Common myeloid progenitor, CD34-positive (primary cell): ENCODE measurements around the gene C6orf132.
A peak's percentile ranks its signal among the peaks of the same experiment; 100 is the strongest.
"Not testable (repeated sequence)": the region's sequence is repeated elsewhere in the genome, so short reads cannot be mapped to it uniquely, and the experiment has no call there.

Experiments used
- CTCF ChIA-PET: fragments of 350-600 bp; sonication (Branson Sonifier 250); formaldehyde crosslinking; loops from one replicate; lab custom pipeline; 2021; ENCODE audit warnings: antibody characterized with exemption; lab: Charles Lee
- POLR2A ChIA-PET: fragments of 350-600 bp; sonication (Branson Sonifier 250); formaldehyde crosslinking; loops from one replicate; lab custom pipeline; 2021; ENCODE audit warnings: antibody characterized with exemption; lab: Charles Lee
- DNase-seq, 3 donors: peaks; one replicate each; pipeline versions ENCODE4 v3.0.0 to v3.0.0-alpha.2; 2013
- H3K27ac ChIP-seq, 2 experiments: 1 replicate in 1 of 2; 2 replicates in 1 of 2; pipeline ENCODE4 v1.7.0; 2013; ENCODE audit warnings: inconsistent platforms in 2 of 2, low read length in 2 of 2, mild to moderate bottlenecking in 2 of 2, low read depth in 1 of 2, moderate library complexity in 1 of 2; ENCODE audit not compliant: severe bottlenecking in 2 of 2, insufficient read depth in 1 of 2, poor library complexity in 1 of 2
- H3K27me3 ChIP-seq, 5 experiments: replicated peaks in 2 of 5; 1 replicate in 3 of 5; 2 replicates in 2 of 5; pipeline versions ENCODE4 v1.6.1 to v1.7.0; 2013; ENCODE audit warnings: low read length in 4 of 5, mild to moderate bottlenecking in 2 of 5, moderate library complexity in 2 of 5, inconsistent platforms in 1 of 5; ENCODE audit not compliant: insufficient read depth in 5 of 5, control insufficient read depth in 4 of 5
- H3K36me3 ChIP-seq, 4 experiments: 1 replicate in 2 of 4; 2 replicates in 2 of 4; pipeline versions ENCODE4 v1.6.1 to v1.7.0; 2013; ENCODE audit warnings: low read length in 3 of 4, control low read depth in 1 of 4, mild to moderate bottlenecking in 1 of 4; ENCODE audit not compliant: control insufficient read depth in 4 of 4, insufficient read depth in 4 of 4
- H3K4me1 ChIP-seq, 4 experiments: 1 replicate in 3 of 4; 2 replicates in 1 of 4; pipeline versions ENCODE4 v1.6.1 to v1.7.1; 2013; ENCODE audit warnings: low read length in 3 of 4, mild to moderate bottlenecking in 3 of 4, control low read depth in 1 of 4, inconsistent platforms in 1 of 4, moderate library complexity in 1 of 4; ENCODE audit not compliant: control insufficient read depth in 4 of 4, insufficient read depth in 4 of 4; ENCODE audit errors: control extremely low read depth in 1 of 4
- H3K4me3 ChIP-seq, 7 experiments: 1 replicate in 4 of 7; 2 replicates in 3 of 7; pipeline versions ENCODE4 v1.5.1 to v1.7.0; 2013; ENCODE audit warnings: mild to moderate bottlenecking in 7 of 7, low read length in 6 of 7, moderate library complexity in 6 of 7, inconsistent platforms in 2 of 7, low read depth in 2 of 7, control low read depth in 1 of 7; ENCODE audit not compliant: insufficient read depth in 4 of 7, control insufficient read depth in 1 of 7; ENCODE audit errors: extremely low read depth in 1 of 7
- H3K9me3 ChIP-seq, 5 experiments: 1 replicate in 4 of 5; 2 replicates in 1 of 5; pipeline versions ENCODE4 v1.6.1 to v1.7.1; 2013; ENCODE audit warnings: low read length in 4 of 5, mild to moderate bottlenecking in 2 of 5, inconsistent platforms in 1 of 5, low read depth in 1 of 5, moderate library complexity in 1 of 5; ENCODE audit not compliant: control insufficient read depth in 4 of 5, insufficient read depth in 2 of 5; ENCODE audit errors: control extremely low read depth in 1 of 5
- WGBS: methylation state at CpG from one replicate; pipeline ENCODE4 v1.1.5; 2013; ENCODE audit not compliant: insufficient coverage; 5-methylcytosine and 5-hydroxymethylcytosine counted together

Gene C6orf132

DNA sequence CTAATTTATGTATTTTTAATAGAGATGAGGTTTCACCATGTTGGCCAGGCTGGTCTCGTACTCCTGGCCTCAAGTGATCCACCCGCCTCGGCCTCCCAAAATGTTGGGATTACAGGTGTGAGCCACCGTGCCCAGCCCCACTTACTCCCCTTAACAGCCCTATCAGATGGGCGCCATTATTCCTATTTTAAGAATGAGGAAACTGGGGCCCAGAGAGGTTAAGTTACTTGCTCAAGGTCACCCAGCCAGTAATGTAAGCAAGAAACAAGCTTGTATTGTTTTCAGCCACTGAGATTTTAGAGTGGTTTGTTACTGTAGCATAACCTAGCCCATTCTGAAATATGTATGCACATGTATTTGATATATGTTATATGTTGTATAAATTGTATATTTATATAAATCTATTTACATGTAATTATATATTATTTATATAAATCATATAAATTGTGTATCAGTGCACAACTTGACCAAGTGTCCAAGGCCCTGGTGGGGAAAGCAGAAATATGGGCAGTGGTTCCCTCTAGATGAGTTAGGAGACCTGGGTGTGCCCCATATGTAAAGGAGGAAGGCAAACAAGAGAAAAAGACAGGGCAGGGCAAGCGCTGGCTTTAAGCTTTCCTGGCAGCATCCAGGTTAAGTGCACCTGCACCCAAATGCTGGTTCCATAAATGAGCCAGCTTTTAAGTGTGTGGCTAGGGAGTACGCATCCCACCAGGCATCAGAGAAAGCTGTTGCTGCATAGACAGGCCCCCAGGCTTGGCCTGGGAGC lies 29.6 kb upstream of the C6orf132 start:
- H3K36me3 ChIP-seq, result no peaks in the 10 kb centered on the region
- POLR2A ChIA-PET, result no interaction called here
- WGBS, result 100% methylated on average over 7 of the region's 7 CpGs
- CTCF ChIA-PET, result interaction anchor here (1.4 kb wide), 1 partner anchor 43 kb away, joined by 3 read pairs; no protein-coding TSS in a partner anchor
- H3K27ac ChIP-seq, result no peak overlapping the region
- H3K4me1 ChIP-seq, result no peaks in the 10 kb centered on the region
- DNase-seq, result no peak
- no peaks in the 10 kb centered on the region for H3K9me3 ChIP-seq
- H3K27me3 ChIP-seq, result no peaks in the 10 kb centered on the region
- no peak overlapping the region for H3K4me3 ChIP-seq

DNA sequence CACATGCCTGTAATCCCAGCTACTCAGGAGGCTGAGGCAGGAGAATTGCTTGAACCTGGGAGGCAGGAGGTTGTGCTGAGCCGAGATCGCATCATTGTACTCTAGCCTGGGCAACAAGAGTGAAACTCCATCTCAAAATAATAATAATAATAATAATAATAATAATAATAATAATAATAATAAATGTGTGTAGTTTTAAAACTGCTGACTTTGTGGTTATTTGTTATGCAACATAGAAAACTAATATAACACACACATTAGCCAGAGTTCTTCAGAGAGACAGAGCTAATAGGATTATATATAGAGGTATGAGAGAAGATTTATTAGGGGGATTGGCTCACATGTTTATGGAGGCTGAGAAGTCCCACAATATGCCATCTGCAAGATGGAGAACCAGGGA lies 27.4 kb upstream of the C6orf132 start:
- H3K9me3 ChIP-seq, H3K27ac ChIP-seq, POLR2A ChIA-PET, H3K4me3 ChIP-seq, H3K36me3 ChIP-seq, H3K27me3 ChIP-seq, H3K4me1 ChIP-seq, DNase-seq: not testable (repeated sequence)
- WGBS, result no CpG with 5 or more reads among the region's 2 CpGs
- CTCF ChIA-PET, result interaction anchor here (1.3 to 4.1 kb wide), 9 partner anchors 9 to 97 kb away, joined by 3 to 29 read pairs (median 4); no protein-coding TSS in a partner anchor

DNA sequence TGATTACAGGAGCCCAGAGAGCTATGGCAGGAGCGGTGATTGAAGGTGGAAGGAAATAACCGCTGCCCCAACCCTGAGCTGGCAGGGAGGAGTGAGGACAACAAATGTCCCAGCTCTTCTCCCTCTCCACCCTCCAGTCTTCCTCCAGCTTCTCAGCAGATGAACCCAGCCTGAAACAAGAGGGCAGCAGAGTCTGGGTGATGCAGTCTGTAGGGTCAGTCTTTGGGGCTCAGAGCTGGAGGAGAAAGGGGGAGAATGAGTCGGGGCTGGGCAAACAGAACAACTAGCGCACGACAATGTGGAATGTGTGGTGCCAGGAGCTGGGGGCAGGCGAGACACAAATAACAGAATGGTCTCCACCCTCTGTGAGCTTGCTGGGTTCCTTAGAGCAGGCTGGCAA lies 26.2 kb upstream of the C6orf132 start:
- Histone ChIP-seq H3K36me3 (no peaks in the 10 kb centered on the region), H3K4me3 (no peak overlapping the region), H3K9me3 (no peaks in the 10 kb centered on the region), H3K27ac (no peak overlapping the region), H3K4me1 (no peaks in the 10 kb centered on the region), H3K27me3 (no peaks in the 10 kb centered on the region)
- POLR2A ChIA-PET, result no interaction called here
- CTCF ChIA-PET, result interaction anchor here (0.6 to 4.1 kb wide), 12 partner anchors 17 to 96 kb away, joined by 3 to 29 read pairs (median 4); no protein-coding TSS in a partner anchor
- WGBS, result 94% methylated on average over 4 of the region's 6 CpGs
- no peak for DNase-seq

DNA sequence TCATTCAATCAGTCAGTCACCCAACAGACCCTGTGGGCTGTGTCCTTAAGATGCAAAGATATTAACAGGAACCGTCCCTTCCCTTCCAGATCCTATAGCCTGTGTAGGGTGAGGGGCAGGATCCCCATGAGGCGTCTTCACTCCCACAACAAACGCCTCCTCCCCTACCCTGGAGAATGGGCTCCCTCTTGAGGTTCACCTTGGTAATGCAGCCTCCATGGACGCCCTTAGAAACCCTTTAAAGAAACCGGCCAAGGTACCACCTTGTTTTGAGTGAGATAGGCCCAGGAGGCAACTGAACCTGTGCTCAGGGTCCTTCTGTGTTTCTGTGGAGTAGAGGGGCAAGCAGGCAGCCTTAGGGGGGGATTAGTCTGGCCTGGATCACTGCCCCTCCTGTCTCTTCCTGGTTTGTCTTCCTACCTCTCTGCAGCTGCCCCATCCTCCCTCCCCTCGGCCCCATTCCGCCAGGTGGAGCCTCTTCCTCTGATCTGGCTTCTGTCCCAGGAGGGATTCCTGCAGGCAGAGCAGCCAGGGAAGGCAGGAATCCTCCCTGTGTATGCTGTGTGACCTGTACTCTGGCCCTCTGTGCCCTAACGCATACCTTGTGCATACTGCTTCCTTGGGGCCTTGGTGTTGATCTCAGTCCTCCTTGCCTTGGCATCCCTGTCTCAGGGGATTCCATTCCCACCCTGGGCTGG lies 24.2 kb upstream of the C6orf132 start:
- Histone ChIP-seq H3K36me3 (no peaks in the 10 kb centered on the region), H3K4me1 (no peaks in the 10 kb centered on the region), H3K4me3 (no peak overlapping the region), H3K9me3 (no peaks in the 10 kb centered on the region), H3K27me3 (no peaks in the 10 kb centered on the region), H3K27ac (no peak overlapping the region)
- CTCF ChIA-PET, result interaction anchor here (0.6 to 4.1 kb wide), 6 partner anchors 30 to 93 kb away, joined by 4 to 29 read pairs (median 6); no protein-coding TSS in a partner anchor
- POLR2A ChIA-PET, result no interaction called here
- 38% methylated on average over 6 of the region's 8 CpGs for WGBS
- peak; percentile 65 to 82 (median 70) for DNase-seq

DNA sequence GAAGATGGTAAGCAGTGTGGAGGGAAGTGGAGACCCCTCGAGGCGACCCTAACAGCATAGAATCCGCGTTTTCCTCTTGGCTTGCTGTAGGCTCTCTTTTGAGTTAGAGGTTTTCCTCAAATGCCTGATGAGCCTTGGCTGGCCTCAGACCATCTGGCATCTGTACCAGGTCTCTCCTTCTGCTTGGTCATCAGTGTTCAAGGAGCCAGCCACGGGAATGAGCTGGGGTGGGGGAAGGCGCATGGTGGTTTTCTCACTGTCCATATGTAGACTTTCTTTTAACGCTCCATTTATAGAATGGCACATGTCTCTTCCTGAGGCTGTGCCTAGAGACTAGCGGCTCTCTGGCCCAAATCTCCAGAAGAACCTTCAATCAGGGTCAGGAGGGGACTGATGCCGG lies 22.6 kb upstream of the C6orf132 start:
- Histone ChIP-seq H3K27me3 (no peaks in the 10 kb centered on the region), H3K36me3 (no peaks in the 10 kb centered on the region), H3K4me3 (no peak overlapping the region), H3K27ac (no peak overlapping the region), H3K4me1 (no peaks in the 10 kb centered on the region), H3K9me3 (no peaks in the 10 kb centered on the region)
- CTCF ChIA-PET, result interaction anchor here (0.7 to 3.5 kb wide), 17 partner anchors 8 to 118 kb away, joined by 3 to 26 read pairs (median 4); no protein-coding TSS in a partner anchor
- POLR2A ChIA-PET, result no interaction called here
- WGBS, result 89% methylated on average over 9 of the region's 9 CpGs
- no peak for DNase-seq

DNA sequence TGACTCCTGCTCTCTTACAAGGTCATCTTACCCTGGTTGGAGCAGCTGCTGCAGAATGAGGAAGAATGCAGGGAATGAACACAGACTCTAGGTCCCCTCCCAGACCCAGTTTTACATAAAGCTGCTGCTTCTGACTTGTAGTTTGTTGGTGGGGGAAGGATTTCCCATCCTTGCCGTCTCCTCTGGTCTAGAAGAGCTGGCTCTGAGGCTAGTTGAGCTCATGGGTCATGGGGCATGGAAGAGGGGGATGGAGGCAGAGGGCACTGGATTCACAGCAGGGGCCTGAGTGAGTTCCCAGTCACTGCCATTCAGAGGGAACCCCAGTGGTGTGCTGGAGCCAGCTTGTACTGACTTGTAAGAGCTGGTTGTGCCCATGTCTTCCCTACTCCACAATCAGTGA lies 21.6 kb upstream of the C6orf132 start:
- Histone ChIP-seq H3K4me3 (no peak overlapping the region), H3K27ac (no peak overlapping the region), H3K27me3 (no peaks in the 10 kb centered on the region), H3K36me3 (no peaks in the 10 kb centered on the region), H3K9me3 (no peaks in the 10 kb centered on the region), H3K4me1 (no peaks in the 10 kb centered on the region)
- peak in 2 of 3 donors; percentile 25 to 28 for DNase-seq
- CTCF ChIA-PET, result interaction anchor here (0.7 to 3.5 kb wide), 21 partner anchors 9 to 107 kb away, joined by 3 to 26 read pairs (median 4); partner anchors contain the start of genes C6orf132 and GUCA1A
- WGBS, result 80% methylated on average over 1 of the region's 1 CpG
- POLR2A ChIA-PET, result no interaction called here

DNA sequence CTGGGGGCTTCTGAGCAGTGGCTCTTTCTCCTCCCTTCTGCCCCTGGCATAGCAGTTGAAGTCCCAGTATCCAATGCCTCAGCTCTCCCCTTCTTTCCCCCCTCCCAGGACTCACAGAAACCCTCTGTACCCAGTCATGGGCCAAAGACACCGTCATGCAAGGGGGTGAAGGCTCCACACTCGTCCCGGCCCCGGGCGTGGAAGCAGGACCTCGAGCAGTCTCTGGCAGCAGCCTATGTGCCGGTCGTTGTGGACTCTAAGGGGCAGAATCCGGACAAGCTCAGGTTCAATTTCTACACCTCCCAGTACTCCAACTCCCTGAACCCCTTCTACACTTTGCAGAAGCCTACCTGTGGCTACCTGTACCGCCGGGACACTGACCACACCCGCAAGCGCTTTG lies 20.4 kb upstream of the C6orf132 start:
- POLR2A ChIA-PET, result no interaction called here

More for the DNA sequence above, 20.4 kb upstream of the C6orf132 start:
- Histone ChIP-seq H3K4me3 (no peak overlapping the region), H3K27ac (no peak overlapping the region), H3K4me1 (no peaks in the 10 kb centered on the region), H3K27me3 (no peaks in the 10 kb centered on the region), H3K36me3 (no peaks in the 10 kb centered on the region), H3K9me3 (no peaks in the 10 kb centered on the region)
- 95% methylated on average over 11 of the region's 13 CpGs for WGBS
- CTCF ChIA-PET, result interaction anchor here (1.0 to 3.5 kb wide), 4 partner anchors 11 to 89 kb away, joined by 3 to 26 read pairs (median 6); no protein-coding TSS in a partner anchor
- DNase-seq, result no peak
